NCI-H748 (cell line): Measurements from ENCODE around the gene CCDC171.
"Not testable (repeated sequence)": the region's sequence is repeated elsewhere in the genome, so short reads cannot be mapped to it uniquely, and the experiment has no call there.

Experiments
- DNase-seq: peaks from one replicate; lab custom pipeline; 2025; ENCODE audit not compliant: unreplicated experiment; lab: John Stamatoyannopoulos, UW

CCDC171 gene

DNA sequence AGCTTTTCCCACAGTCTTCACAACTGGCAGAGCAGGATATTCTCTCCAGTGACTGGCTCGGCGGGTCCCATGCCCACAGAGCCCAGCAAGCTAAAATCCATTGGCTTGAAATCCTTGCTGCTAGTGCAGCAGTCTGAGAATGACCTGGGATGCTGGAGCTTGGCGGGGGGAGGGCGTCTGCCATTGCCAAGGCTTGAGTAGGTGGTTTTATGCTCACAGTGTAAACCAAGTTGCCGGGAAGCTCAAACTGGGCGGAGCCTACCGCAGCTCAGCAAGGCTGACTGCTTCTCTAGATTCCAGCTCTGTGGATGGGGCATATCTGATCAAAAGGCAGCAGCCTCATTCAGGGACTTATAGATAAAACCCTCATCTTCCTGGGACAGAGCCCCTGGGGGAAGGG lies 194.1 kb downstream of the CCDC171 start:
- no peak for DNase-seq

DNA sequence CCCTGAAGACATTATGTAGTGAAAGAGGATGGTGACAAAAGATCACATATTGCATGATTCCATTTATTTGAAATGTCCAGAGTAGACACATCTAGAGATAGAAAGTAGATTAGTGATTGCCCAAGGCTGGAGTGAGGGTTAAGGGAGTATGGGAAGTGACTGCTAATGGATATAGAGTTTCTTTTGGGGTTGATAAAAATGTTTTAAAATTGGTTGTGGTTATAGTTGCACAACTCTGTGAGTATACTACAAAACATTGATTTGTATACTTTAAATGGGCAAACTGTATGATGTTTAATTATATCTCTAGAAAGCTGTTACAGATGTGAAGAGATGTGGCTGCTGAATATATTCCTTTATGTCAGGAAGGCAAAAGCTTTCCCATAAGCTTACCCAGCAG lies 202.8 kb downstream of the CCDC171 start:
- DNase-seq: no peak

DNA sequence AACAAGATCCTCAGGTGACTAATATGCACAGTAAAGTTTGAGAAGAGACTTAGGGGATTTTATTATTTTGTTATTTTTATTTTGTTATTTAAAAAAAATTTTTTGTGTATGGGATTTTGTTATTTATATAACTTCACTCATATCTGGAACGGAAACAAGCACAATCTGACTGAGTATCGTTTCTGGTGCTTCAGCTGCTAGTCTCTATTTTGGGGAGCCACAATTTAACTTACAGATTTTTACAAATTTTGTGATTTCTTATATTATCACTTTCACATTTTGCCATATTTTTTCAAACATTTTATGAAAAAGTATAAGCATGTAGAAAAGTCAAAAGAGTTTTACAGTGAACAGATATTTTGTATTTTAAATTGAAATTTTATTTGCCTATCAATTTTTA lies 208.7 kb downstream of the CCDC171 start:
- DNase-seq: no peak

DNA sequence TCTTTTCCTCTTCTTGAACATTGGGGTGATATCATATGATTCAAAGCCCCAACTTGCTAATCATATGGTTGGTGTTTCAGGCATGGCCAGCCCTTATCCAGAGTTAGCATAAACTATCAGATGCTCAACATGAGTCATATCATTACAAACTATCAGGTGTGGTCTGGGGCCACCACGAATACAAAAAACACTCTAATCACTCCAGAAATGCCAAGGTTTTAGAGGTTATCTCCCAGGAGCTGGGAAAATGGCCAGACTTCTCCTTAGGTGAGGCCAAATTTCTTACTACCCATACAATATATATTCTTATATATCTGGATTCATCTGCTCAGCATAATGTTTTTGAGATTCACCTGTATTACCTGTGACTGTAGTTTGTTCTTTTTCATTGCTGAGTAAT lies 210.5 kb downstream of the CCDC171 start:
- no peak for DNase-seq

DNA sequence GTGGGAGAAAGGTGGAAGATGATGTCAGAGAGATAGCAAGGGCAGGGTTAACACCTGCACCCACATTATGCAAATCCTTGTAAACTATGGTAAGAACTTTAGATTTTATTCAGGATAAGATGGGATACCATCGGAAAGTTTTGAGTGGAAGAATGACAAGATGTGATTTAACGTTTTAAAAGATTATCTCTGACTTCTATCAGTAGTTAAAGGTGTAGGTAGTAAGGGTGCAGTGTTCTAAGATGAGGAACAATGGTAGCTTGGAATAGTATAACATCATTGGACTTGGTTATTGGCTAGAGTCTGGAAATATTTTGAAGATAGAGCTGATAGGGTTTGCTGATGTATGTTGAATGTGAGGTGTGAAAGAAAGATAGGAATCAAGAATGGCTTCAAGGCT lies 211.3 kb downstream of the CCDC171 start:
- DNase-seq: no peak

DNA sequence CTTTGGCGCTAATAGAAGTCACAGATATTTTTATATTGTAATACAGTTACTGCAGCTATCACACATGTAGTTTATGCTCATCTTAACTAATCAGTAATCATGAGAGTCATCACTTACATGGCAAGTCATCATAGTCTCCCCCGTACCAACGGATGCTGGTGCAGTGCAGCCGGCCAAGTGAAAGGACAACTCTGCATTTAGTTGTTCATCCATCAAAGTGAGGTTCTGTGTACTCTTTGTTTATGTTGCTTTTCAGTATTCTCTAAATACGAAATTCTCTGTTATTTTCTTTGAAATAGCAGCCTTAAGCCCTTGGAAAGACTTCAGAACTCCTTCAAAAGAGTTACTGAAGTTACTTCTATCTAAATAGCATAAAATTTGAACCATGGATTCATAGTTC lies 216.7 kb downstream of the CCDC171 start:
- no peak for DNase-seq

DNA sequence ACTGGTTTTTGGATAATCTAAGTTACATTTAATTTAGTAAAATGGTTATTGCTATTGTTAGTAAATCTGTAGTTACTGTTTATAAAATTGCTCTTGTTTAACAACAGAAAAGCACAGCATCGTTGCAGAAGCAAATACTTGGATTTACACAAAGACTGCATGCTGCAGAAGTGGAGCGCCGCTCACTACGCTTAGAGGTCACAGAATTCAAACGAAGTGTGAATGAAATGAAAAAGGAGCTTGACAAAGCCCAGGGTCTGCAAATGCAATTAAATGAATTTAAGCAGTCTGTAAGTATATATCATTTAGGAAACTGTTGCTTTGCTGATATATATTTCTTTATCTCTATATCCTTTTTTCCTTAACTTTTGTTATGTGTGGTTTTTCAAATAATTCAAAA lies 226.0 kb downstream of the CCDC171 start:
- no peak for DNase-seq

DNA sequence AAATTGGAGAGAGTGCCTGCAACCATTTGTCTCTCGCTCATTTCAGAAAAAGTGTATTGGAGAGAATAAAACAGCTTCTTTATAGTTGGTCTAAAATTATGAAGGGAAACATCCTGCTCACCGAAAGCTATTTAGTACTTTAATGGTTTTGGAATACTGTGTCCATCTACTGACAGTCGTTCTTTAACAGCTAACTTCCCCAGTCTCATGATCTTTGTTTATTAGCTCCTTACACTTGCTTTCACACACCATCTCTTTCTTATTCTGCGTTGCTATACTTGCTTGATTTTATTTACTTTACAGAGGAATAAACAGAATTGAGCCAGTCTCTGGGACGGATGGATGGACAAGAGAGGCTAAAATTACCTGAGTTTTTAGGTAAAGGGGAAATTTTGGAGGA lies 229.3 kb downstream of the CCDC171 start:
- DNase-seq: no peak

DNA sequence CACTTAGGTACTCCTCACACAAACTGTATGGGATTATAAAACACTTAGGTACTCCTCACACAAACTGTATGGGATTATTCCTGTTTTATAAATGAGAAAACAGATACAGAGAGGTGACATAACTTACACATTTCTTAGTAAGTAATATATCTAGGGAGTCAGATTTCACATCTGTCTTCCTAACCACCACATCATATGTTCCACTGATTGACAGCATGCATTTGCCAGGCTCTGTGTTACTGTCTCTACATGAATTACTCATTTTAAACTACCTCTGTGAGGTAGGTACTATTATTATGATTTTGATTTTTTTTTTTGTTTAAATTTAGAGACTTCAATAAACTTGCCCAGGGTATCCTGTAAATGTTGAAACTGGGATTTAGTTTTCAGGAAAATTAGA lies 232.7 kb downstream of the CCDC171 start:
- no peak for DNase-seq

DNA sequence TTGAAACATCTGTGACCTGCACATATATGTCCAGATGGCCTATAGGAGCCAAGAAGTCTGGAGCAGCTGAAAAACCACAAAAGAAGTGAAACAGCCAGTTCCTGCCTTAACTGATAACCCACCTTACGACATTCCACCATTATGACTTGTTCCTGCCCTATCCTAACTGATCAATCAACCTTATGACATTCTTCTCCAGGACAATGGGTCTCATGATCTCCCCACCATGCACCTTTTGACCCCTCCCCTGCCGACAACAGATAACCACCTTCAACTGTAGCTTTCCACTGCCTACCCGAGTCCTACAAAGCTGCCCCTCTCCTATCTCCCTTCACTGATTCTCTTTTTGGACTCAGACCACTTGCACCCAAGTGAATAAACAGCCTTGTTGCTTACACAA lies 233.8 kb downstream of the CCDC171 start:
- no peak for DNase-seq

DNA sequence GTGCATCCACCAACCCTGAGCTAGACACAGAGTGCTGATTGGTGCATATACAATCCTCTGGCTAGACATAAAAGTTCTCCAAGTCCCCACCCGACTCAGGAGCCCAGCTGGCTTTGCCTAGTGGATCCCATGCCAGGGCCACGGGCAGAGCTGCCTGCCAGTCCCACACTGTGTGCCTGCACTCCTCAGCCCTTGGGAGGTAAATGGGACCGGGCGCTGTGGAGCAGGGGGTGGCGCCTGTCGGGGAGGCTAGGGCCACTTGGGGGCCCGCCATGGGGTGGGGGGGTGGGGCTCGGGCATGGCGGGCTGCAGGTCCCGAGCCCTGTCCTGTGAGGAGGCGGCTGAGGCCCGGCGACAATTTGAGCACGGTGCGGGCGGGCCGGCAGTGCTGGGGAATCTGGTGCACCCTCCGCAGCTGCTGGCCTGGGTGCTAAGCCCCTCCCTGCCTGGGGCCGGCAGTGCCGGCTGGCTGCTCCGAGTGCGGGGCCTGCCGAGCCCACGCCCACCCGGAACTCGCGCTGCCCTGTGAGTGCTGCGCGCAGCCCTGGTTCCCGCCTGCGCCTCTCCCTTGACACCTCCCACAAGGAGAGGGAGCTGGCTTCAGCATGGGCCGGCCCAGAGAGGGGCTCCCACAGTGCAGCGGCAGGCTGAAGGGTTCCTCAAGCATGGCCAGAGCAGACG lies 257.5 kb downstream of the CCDC171 start:
- not testable (repeated sequence) for DNase-seq

DNA sequence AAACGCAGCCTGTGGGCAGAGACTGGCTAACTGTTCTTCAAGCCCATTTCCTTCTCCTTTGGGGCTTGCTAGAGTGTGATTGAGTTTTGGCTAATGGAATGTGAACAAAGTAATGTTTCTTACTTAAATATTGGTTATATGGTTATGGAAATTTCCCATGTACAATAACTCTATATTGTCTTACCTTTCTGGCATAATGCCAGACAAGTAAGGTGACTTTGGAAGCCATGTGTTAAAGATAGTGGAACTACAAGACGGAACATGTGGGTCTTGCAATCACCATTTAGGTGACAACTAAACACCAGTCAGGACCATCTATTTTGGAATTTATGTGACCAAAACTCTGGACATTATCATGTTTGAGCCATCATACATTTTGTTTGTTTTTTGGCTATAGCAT lies 260.2 kb downstream of the CCDC171 start:
- no peak for DNase-seq

DNA sequence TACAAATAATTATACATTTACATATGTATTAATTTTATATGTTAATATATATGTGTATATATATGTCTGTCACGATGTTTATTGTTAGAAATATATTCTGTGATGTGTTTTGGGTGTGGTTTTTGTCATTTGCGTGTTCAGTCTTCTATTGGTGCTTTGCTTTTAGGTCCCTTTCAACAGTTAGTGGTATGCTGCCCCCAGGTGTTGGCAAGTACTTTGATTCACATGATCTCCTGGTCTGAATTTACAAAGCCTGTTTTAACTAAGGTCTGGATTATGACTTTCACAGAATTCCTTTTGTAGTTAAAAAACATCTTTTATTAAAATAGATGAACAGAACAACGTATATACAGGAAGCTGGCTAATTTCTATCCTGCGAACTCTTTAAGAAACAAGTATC lies 271.5 kb downstream of the CCDC171 start:
- peak; percentile 73 for DNase-seq

DNA sequence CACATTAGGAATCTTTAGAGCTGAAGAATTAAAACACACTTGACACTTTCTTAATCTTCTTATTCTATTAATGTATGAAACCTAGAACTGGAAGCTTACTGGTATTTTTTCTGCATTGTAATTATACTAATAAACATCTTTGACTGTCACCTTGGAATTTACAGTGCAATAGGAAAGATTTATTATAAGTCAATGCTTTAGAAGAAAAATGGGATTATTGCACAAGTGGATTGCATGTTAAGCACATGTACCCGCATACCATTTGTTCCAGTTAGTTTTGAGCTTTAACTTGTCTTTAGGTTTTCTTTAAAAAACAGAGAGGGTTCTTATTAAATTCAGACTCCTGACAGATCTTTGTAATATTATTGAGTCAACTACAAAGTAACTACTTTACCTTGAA lies 278.5 kb downstream of the CCDC171 start:
- DNase-seq: no peak

DNA sequence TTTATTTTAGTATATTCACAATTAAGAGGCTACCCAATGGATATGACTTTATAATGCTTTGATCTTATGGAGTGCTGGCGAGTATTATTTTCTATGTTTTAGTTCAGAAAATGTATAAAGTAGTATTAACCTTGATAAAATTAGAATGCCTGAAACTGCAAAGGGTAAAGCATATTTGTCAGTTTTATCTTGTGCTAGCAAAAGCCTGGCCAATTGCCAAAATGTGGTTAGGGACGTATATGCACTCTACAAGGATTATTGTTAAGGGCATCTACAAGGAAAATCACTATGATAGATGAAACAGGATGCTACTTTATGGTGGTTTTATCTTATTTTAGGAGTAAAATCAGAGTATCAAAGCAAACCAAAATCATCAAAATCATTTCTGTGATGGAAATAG lies 281.7 kb downstream of the CCDC171 start:
- peak; percentile 73 for DNase-seq

DNA sequence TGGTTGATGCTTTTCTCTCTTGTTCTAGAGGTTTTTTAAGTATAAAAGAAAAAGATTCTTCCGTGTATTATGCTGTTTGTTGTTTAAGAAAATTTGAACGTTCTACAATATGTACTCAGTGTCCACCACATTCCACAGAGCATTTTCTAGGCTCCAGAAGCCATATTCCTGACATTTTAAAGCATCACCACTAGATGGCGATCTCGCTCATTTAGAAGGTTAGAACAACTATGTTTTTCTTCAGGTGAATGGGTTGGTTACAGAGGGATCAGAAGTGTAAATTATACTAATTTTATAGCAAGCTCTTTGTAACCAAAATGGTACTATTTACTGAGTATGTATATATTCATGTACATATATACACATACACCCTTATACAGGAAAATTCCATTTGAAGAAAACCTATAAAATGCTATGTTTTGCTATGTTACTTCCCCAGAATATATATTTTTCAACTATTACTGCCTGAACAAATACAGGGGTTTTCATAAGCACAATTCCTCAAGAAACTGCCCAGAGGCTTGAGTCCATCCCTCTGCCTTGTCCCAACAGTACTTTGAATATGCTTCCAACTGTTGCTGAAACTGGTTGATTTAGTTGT lies 284.3 kb downstream of the CCDC171 start:
- peak; percentile 66 for DNase-seq

DNA sequence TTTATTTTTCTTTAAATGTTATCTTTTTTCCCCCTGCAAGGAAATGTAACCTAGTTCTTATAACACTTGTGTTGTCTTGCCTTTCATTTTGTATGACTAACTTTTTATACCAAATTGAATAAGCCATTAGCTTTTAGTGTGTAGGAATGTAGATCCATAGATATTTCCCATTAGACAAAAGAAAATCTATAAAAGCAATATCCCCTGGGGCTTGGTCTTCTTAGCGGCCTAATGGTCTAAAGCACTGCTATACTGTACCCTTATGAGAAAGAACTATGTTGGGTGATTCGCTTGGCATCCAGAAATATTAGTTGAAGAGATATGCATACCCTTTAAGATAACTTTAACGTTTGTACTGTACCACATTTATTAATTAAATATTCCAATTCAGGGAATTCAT lies 289.2 kb downstream of the CCDC171 start:
- no peak for DNase-seq

DNA sequence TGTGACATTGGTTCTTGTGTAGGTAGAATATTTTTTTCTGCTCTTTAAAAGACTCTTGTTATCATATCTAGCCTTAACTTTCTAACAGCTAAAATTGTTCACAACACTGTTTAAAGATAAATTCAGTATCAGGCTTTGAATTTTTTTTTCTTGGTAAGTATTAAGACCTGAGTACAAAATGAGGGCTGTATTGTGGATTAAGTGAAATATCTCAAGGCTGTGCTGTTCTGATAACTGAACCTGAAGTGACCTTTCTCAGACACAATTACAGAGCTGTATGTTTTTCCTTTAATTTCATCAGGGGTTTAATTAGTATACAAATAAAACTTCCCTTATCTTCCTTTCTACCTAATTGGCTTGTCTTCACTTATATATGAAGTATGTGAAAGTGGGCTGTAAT lies 290.5 kb downstream of the CCDC171 start:
- DNase-seq: no peak

DNA sequence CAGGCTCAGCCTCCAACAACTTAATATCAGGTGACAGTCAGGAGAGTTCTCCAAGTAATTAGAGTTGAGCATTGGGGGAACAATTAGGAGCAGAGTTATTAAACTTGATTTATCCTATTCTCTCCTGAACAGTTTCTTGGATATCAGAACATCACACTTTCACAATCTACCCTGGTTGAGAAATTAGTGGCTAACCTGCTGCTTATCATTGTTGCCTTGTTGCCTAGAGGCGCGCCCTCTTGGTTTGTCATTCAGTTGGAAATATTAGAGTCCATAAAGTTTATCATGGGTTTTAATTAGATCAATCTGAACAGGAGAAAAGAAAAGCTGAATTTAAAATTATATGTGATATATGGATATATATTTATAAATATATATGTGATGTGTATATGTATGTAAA lies 291.1 kb downstream of the CCDC171 start:
- DNase-seq: no peak

DNA sequence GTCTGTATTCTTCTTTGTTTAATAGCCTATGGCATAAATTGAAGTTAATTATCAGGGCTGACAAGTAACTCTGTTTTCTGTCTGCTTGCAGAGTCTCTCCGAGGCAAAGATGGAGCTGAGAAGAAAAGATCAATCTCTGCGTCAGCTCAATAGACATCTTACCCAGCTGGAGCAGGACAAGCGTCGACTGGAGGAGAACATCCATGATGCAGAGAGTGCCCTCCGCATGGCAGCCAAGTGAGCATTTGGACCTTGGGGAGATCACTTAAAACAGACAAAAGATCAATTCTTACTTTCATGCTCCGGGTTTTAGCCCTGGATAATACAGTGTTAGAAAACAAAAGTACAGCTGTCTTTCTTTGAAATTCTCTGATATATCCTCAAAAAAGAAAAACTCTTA lies 293.8 kb downstream of the CCDC171 start:
- DNase-seq: no peak

DNA sequence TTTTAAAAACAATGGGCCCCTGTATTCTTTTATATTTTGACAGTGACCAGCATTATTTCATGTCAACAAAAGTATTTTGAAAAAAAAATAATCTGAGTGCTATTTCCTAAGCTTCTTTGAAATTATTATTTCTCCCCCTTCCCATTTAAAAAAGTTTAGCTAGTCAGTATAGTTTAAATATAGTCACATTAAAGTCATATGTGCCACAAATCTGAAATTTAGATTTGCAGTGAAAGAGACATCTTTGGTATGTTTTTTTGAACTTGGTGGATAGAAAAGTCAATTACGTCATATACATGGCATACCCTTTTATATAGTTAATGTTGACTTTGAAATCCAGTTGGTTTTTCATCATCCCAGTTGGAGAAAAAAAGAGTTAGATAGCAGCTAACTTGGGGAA lies 297.0 kb downstream of the CCDC171 start:
- no peak for DNase-seq

DNA sequence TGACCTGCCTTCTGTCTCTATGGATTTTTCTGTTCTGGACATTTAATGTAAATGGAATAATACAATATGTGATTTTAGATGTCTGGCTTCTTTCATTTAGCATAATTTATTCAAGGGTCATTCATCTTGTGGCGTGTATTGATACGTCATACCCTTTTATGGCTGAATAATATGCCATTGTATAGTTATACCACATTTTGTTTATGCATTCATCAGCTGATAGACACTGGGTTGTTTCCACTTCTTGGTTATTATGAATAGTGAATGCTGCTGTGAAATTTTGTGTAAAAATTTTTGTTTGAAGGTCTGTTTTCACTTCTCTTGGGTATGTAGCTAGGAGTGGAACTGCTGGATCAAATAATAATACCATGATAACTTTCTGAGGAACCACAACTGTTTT lies 298.9 kb downstream of the CCDC171 start:
- no peak for DNase-seq

DNA sequence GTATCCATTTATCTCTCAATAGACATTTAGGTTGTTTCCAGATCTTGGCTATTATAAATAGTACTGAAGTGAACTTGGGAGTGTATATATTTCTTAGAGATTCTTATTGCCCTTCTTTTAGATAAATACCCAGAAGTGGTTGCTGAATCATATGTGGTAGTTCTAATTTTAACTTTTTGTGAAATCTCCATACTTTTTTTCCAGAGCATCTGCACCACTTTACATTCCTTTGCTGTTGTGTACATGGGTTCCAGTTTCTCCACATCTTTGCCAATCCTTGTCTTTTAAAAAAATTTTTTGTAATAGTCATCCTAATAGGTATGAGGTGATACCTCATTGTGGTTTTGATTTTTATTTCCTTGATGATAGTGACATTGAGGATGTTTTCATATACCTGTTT lies 303.7 kb downstream of the CCDC171 start:
- no peak for DNase-seq
